SK-N-SH treated with all-trans-retinoic acid at 6 μM for 48 hours (cell line): ENCODE results near the gene ALDH18A1.

Experiments used
- ARNTL ChIP-seq: fragments of 450-650 bp; formaldehyde crosslinking; IDR thresholded peaks from 2 replicates; pipeline ENCODE4 v1.5.0; 2020; ENCODE audit warnings: low read depth, mild to moderate bottlenecking, moderate library complexity, borderline replicate concordance
- BACH2 ChIP-seq: fragments of 250-450 bp; sonication (Bioruptor Pico); IDR thresholded peaks from 2 replicates; pipeline ENCODE4 v1.9.0; 2021; ENCODE audit warnings: mild to moderate bottlenecking, borderline replicate concordance
- GLIS3 ChIP-seq: fragments of 250-450 bp; sonication (Bioruptor Pico); IDR thresholded peaks from 2 replicates; pipeline ENCODE4 v1.5.0; 2020; ENCODE audit warnings: mild to moderate bottlenecking, moderate library complexity
- TOX ChIP-seq: fragments of 250-450 bp; sonication (Bioruptor Pico); IDR thresholded peaks from 2 replicates; pipeline ENCODE4 v1.8.0; 2021; ENCODE audit warnings: mild to moderate bottlenecking, moderate library complexity, borderline replicate concordance
- ZC3H10 ChIP-seq: fragments of 250-450 bp; sonication (Bioruptor Pico); IDR thresholded peaks from 2 replicates; pipeline ENCODE4 v1.5.1; 2021; ENCODE audit warnings: mild to moderate bottlenecking, moderate library complexity
- ZFP30 ChIP-seq: fragments of 450-650 bp; formaldehyde crosslinking; IDR thresholded peaks from 2 replicates; pipeline ENCODE4 v1.5.0; 2022; ENCODE audit warnings: mild to moderate bottlenecking, moderate library complexity
- TF ChIP-seq, protein P1 (sequence below): fragments of 250-450 bp; sonication (Bioruptor Pico); IDR thresholded peaks from 2 replicates; pipeline ENCODE4 v1.5.0; 2020; ENCODE audit warnings: mild to moderate bottlenecking, moderate library complexity
- TF ChIP-seq, protein P2 (sequence below): fragments of 250-450 bp; sonication (Bioruptor Pico); IDR thresholded peaks from 2 replicates; pipeline ENCODE4 v1.8.0; 2020; ENCODE audit warnings: mild to moderate bottlenecking, moderate library complexity, borderline replicate concordance
- TF ChIP-seq, protein P3 (sequence below): fragments of 250-450 bp; sonication (Bioruptor Pico); IDR thresholded peaks from 2 replicates; pipeline ENCODE4 v1.5.1; 2020; ENCODE audit warnings: low read depth, mild to moderate bottlenecking, moderate library complexity

DNA sequence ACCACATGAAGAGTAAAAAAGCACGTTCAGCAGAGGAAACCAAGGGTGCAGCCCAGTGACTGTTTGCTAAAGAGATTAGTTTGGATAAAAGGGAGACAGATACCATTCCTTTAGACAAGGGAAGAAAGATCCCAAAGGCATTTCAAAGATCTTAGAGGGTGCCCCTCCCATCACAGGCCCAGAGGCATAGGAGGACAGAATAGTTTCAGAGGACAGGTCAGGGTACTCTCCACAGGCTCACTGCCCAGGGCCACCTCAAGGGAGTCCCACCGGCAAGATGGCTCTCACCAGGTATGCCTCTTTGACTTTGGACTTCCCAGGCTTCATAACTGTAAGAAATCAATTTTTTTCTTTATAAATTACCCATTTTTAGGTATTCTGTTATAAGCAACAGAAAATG is 41.9 kb upstream of the ALDH18A1 start:
- TF ChIP-seq GLIS3 (CRISPR knock-in tag) (no peak), ZC3H10 (no peak), ZFP30 (CRISPR knock-in tag) (no peak), ARNTL (no peak), TOX (CRISPR knock-in tag) (no peak), BACH2 (CRISPR knock-in tag) (no peak)
- TF ChIP-seq, protein P1, sequence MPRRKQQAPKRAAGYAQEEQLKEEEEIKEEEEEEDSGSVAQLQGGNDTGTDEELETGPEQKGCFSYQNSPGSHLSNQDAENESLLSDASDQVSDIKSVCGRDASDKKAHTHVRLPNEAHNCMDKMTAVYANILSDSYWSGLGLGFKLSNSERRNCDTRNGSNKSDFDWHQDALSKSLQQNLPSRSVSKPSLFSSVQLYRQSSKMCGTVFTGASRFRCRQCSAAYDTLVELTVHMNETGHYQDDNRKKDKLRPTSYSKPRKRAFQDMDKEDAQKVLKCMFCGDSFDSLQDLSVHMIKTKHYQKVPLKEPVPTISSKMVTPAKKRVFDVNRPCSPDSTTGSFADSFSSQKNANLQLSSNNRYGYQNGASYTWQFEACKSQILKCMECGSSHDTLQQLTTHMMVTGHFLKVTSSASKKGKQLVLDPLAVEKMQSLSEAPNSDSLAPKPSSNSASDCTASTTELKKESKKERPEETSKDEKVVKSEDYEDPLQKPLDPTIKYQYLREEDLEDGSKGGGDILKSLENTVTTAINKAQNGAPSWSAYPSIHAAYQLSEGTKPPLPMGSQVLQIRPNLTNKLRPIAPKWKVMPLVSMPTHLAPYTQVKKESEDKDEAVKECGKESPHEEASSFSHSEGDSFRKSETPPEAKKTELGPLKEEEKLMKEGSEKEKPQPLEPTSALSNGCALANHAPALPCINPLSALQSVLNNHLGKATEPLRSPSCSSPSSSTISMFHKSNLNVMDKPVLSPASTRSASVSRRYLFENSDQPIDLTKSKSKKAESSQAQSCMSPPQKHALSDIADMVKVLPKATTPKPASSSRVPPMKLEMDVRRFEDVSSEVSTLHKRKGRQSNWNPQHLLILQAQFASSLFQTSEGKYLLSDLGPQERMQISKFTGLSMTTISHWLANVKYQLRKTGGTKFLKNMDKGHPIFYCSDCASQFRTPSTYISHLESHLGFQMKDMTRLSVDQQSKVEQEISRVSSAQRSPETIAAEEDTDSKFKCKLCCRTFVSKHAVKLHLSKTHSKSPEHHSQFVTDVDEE (CRISPR knock-in tag), result no peak
- TF ChIP-seq, protein P2, sequence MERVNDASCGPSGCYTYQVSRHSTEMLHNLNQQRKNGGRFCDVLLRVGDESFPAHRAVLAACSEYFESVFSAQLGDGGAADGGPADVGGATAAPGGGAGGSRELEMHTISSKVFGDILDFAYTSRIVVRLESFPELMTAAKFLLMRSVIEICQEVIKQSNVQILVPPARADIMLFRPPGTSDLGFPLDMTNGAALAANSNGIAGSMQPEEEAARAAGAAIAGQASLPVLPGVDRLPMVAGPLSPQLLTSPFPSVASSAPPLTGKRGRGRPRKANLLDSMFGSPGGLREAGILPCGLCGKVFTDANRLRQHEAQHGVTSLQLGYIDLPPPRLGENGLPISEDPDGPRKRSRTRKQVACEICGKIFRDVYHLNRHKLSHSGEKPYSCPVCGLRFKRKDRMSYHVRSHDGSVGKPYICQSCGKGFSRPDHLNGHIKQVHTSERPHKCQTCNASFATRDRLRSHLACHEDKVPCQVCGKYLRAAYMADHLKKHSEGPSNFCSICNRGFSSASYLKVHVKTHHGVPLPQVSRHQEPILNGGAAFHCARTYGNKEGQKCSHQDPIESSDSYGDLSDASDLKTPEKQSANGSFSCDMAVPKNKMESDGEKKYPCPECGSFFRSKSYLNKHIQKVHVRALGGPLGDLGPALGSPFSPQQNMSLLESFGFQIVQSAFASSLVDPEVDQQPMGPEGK, result no peak
- TF ChIP-seq, protein P3, sequence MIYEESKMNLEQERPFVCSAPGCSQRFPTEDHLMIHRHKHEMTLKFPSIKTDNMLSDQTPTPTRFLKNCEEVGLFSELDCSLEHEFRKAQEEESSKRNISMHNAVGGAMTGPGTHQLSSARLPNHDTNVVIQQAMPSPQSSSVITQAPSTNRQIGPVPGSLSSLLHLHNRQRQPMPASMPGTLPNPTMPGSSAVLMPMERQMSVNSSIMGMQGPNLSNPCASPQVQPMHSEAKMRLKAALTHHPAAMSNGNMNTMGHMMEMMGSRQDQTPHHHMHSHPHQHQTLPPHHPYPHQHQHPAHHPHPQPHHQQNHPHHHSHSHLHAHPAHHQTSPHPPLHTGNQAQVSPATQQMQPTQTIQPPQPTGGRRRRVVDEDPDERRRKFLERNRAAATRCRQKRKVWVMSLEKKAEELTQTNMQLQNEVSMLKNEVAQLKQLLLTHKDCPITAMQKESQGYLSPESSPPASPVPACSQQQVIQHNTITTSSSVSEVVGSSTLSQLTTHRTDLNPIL (CRISPR knock-in tag), result no peak
